Mesothelial cell of epicardium (in vitro differentiated cells): ENCODE data around the gene HIKESHI. TPM values are rescaled to one million over a fixed set of nuclear protein-coding genes. Genes with fewer than 3 reads are reported as not detected.
A peak's percentile ranks its signal among the peaks of the same experiment; 100 is the strongest.

Experiments used
- DNase-seq, 2 experiments: peaks; one replicate each; pipeline ENCODE4 v3.0.0; 2021; ENCODE audit warnings: low spot score in 2 of 2; ENCODE audit not compliant: unreplicated experiment in 2 of 2
- H3K27ac Mint-ChIP-seq: 2 replicates; pipeline ENCODE4 v1.8.0; 2021; ENCODE audit warnings: mixed read lengths
- H3K27me3 Mint-ChIP-seq: 2 replicates; pipeline ENCODE4 v1.8.0; 2021; ENCODE audit warnings: low read depth, mixed read lengths
- H3K36me3 Mint-ChIP-seq: 2 replicates; pipeline ENCODE4 v1.8.0; 2021; ENCODE audit warnings: mixed read lengths
- H3K4me1 Mint-ChIP-seq: 2 replicates; pipeline ENCODE4 v1.8.0; 2021; ENCODE audit warnings: mixed read lengths
- H3K4me3 Mint-ChIP-seq: 2 replicates; pipeline ENCODE4 v1.8.0; 2021; ENCODE audit warnings: mild to moderate bottlenecking, moderate library complexity, mixed read lengths
- H3K9me3 Mint-ChIP-seq: 2 replicates; pipeline ENCODE4 v1.8.0; 2021; ENCODE audit warnings: mixed read lengths
- total RNA-seq: library from RNA; stranded (reverse); gene quantifications from 3 replicates; pipeline ENCODE4 v1.2.1, GENCODE V29; 2021
- TF ChIP-seq, protein P1 (sequence below): fragments of 200-600 bp; sonication (generic); IDR thresholded peaks from one replicate; pipeline ENCODE4 v1.5.0; 2021; ENCODE audit warnings: antibody characterized with exemption; ENCODE audit not compliant: unreplicated experiment

HIKESHI gene, protein sequence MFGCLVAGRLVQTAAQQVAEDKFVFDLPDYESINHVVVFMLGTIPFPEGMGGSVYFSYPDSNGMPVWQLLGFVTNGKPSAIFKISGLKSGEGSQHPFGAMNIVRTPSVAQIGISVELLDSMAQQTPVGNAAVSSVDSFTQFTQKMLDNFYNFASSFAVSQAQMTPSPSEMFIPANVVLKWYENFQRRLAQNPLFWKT
- total RNA-seq: 38.0 to 43.4 TPM (median 39.5 TPM) in 3 replicates

DNA sequence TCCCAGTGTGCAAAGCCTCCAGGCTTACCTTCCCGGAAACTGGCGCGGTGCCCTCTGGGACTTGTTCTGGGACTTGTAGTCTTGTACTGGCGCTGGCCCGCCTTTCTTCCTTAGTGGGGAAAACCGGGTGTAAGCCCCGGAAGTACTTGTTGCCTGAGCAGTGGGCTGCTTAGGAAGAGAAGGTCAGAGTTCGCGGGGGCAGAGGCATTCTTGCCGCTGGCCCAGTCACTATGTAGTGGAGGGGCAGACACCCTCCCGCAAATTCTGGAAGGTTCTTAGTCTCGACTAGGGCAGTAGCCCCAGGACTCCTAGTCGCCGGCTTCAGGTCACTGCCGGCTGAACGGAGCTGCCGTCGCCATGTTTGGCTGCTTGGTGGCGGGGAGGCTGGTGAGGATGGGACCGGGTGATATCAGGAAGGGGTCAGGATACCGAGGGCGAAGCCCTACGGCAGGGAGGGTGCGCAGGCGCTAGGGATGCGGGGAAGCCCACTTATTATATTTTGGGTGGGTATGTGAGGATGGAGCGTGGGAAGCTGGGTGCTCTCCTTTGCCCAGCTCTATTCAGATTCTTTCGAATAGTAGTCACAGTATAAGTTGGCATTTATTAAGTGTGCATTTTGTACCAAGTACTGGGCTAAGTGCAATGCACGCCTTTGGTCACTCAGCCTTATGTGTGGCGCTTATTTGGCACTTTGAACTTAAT is at the start of gene HIKESHI:
HIKESHI (plus strand) TSS at position 149 of the 702 bp plus-strand sequence; CDS start at position 358, 209 bp downstream.
- peaks cover 6% of the 10 kb centered on the region for H3K36me3 Mint-ChIP-seq
- peak within 1 kb of the TSS; percentile 98 for H3K27ac Mint-ChIP-seq
- peak within 1 kb of the TSS; percentile 99 for H3K4me3 Mint-ChIP-seq
- TF ChIP-seq, protein P1, sequence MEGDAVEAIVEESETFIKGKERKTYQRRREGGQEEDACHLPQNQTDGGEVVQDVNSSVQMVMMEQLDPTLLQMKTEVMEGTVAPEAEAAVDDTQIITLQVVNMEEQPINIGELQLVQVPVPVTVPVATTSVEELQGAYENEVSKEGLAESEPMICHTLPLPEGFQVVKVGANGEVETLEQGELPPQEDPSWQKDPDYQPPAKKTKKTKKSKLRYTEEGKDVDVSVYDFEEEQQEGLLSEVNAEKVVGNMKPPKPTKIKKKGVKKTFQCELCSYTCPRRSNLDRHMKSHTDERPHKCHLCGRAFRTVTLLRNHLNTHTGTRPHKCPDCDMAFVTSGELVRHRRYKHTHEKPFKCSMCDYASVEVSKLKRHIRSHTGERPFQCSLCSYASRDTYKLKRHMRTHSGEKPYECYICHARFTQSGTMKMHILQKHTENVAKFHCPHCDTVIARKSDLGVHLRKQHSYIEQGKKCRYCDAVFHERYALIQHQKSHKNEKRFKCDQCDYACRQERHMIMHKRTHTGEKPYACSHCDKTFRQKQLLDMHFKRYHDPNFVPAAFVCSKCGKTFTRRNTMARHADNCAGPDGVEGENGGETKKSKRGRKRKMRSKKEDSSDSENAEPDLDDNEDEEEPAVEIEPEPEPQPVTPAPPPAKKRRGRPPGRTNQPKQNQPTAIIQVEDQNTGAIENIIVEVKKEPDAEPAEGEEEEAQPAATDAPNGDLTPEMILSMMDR: no peak
- H3K27me3 Mint-ChIP-seq: peaks cover 9% of the 10 kb centered on the region
- DNase-seq: peak; percentile 87 to 90
- H3K9me3 Mint-ChIP-seq: peaks cover 6% of the 10 kb centered on the region
- peaks cover 19% of the 10 kb centered on the region for H3K4me1 Mint-ChIP-seq

DNA sequence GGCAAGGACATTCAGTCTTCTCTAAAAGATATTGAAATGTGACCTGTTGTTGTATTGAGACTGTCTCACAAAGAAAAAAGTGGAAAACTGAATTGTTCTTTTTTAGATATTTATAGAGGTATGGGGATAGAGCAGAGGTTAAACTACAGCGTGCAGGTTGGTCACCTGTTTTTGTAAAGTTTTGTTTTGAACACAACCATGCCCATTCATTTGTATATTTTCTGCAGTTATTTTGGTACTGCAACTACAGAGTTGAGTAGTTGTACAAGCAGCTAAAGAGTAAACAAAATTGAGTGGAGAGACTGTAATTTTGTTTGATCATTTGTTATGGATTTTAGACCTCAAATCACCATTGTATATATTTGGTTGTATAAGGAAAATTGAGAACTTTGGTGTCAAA is 46.1 kb upstream of the HIKESHI start:
- Mint-ChIP-seq H3K27me3 (no peaks in the 10 kb centered on the region), H3K36me3 (peaks cover 8% of the 10 kb centered on the region), H3K9me3 (no peaks in the 10 kb centered on the region), H3K4me1 (peaks cover 12% of the 10 kb centered on the region), H3K27ac (peak overlapping the region; percentile 34), H3K4me3 (no peak overlapping the region)
- TF ChIP-seq, protein P1: no peak
- no peak for DNase-seq

DNA sequence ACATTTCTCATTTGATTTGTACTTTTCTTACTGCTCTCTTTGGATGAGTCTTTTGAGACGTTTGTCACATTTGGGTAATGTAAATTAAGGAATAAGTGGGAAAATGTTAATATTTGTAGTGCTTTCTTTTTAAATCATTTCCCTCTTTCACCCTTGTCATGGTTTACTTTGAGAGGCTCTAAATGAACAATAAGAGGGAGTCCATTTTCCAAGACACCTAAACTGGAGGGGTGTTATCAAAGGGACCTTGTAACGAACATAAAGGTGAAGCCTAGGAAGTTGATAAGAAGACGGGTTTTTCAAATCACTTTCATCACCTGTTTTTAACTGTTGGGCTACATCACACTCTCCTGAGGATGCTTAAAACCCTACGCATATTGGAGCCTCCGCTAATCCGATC is 45.4 kb upstream of the HIKESHI start:
- no peaks in the 10 kb centered on the region for H3K9me3 Mint-ChIP-seq
- H3K4me1 Mint-ChIP-seq: peaks cover 7% of the 10 kb centered on the region
- H3K4me3 Mint-ChIP-seq: no peak overlapping the region
- TF ChIP-seq, protein P1: no peak
- H3K27ac Mint-ChIP-seq: no peak overlapping the region
- no peak for DNase-seq
- H3K36me3 Mint-ChIP-seq: peaks cover 8% of the 10 kb centered on the region
- H3K27me3 Mint-ChIP-seq: no peaks in the 10 kb centered on the region

DNA sequence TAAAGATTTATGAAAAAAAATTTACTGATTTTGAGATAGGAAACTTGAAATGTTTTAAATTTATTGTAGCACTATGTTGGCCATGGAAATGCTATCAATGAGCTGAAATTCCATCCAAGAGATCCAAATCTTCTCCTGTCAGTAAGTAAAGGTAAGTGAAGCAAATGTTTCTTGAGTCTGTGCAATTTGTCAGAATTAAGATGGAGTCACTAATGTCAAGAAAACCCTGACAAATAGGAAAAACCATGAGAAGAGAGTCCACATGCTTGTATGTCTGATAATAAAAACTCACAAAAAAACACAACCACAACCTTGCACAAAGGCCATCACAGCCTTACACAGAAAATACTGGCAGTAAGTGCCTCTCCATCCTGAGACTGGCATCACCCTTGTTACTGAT is 44.6 kb upstream of the HIKESHI start:
- TF ChIP-seq, protein P1: no peak
- Mint-ChIP-seq H3K27me3 (no peaks in the 10 kb centered on the region), H3K4me1 (peaks cover 7% of the 10 kb centered on the region), H3K36me3 (peaks cover 12% of the 10 kb centered on the region), H3K27ac (peak overlapping the region; percentile 74), H3K9me3 (no peaks in the 10 kb centered on the region), H3K4me3 (no peak overlapping the region)
- no peak for DNase-seq

DNA sequence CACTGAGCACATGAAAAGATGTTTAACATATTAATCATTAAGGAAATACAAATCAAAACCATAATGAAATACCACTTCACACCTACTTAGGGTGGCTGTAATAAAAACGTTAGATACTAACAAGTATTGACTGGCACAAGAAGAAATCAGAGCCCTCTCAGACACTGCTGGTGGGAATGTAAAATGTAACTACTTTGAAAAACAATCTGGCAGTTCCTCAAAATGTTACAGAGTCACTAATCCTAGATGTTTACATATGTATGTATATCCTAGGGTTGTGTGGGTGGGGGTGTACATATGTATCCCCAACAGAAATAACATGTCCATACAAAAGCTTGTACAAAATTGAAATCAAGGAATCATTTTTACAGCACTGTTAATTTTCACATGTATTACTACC is 42.3 kb upstream of the HIKESHI start:
- no peak overlapping the region for H3K4me3 Mint-ChIP-seq
- DNase-seq: no peak
- H3K9me3 Mint-ChIP-seq: peaks cover 5% of the 10 kb centered on the region
- H3K36me3 Mint-ChIP-seq: peaks cover 25% of the 10 kb centered on the region
- no peak overlapping the region for H3K27ac Mint-ChIP-seq
- no peaks in the 10 kb centered on the region for H3K27me3 Mint-ChIP-seq
- TF ChIP-seq, protein P1: no peak
- peaks cover 7% of the 10 kb centered on the region for H3K4me1 Mint-ChIP-seq
